GM19043 (cell line): ENCODE data around the gene WNT4.

Source experiments
- ATAC-seq: cut with Tn5 transposase; IDR thresholded peaks from one replicate; pipeline ENCODE4 v1.9.1; 2021; ENCODE audit warnings: low read depth; ENCODE audit not compliant: unreplicated experiment

Gene WNT4

DNA sequence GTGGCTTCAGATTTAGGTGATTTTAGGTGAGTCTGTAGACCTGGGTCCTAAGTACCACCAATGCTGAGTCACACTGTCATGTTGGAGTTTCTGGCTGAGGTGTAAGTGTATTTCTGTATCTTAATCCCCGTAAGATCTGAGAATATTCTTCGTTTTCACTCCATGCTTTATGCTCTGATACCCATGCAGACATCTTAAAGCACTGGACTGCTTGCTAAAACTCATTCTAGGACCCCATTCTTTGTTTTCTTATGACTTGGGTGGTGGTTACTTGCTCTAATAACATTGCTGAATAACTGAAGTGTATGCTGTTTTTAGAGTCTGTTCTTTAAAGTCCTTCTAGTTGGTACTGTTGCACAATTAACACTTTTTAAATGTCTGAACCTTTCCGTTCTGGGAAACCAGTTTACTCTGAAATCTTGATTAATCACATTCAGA, 53.7 kb downstream of the WNT4 start:
- no peak for ATAC-seq

DNA sequence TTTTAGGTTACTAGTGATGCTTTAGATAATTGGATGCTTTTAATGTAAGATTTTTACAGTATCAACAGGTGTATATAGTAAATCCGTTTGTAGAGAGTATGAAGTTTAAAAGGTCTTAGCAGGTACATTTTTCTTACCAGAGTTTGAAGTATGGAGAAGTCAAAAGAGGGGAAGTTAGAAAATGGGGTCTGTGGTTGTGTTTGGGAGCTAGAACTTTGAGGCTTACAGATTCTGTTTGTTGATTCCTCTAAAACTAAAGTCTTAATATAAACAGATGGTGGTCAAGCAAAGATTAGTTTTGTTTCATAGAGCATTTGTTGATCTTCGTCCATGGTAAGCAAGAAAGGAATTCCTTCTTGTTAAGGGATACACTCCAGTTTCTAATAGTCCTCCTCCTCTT, 54.6 kb downstream of the WNT4 start:
- ATAC-seq: no peak

DNA sequence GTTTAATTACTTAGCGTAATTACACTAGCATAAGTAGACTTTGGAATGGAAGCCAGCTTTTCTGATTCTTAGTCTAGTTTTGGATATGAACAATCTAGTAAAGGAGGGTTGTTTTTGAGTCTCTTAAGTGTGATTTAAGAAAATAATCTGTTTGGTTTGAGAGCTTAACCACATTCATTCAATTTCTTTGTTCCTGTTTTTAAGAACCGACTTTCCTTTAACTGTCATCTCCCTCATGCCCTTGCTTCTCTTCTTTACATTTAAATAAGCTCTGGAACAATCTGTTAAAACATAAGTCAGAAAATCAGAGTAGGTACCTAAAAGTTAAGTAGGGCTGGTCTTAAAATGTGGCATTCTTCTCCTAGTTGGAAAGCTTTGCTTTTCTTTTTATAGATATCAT, 62.7 kb downstream of the WNT4 start:
- ATAC-seq: no peak

DNA sequence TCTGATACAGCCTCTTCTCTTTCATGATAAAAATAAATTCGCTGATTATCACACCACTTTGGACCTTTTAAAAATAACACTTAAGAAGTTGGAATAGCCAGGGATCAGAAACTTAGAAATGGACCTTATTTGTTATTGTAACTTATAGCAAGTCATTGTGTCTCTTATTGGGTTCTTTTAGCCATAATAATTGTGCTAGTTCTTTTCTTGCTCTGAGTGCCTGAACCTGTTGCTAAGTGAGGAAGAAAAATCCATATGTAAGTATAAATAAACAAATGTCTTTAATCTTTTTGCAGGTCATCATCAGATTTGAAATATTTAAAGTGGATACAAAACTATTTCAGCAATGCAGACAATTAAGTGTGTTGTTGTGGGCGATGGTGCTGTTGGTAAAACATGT, 64.8 kb downstream of the WNT4 start:
- no peak for ATAC-seq

DNA sequence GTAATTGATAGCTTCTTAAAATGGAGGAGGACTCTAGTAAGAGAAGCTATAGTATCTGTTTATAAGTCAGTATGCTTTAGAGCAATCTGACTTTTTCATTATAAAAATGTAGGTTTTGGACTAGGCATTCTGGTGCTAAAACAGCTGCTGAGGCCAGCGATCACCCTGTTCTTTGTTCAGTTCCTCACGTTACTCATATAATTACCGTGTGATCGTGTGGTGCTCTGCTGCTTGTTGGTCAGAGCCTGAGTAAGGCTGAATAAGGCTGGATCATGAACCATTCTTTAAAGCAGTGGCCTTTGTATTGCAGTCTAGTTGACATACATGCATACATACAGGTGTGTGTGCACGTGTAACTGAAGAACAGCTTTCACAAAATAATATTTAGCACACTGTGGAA, 65.2 kb downstream of the WNT4 start:
- no peak for ATAC-seq

DNA sequence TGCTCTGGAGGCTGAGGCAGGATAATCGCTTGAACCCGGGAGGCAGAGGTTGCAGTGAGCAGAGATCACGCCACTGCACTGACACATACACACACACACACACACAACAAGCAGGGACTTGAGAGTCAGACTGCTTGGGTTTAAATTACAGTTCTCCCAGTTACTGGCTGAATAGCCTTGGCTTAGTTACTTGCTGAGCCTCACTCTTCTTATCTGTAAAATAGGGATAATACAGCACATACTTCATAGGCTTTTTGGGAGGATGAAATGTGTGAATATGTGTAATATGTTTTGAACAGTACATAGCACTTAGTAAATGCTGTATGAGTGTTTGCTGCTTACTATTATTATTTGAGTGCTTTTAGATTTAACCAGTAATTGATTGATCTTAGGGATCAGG, 66.6 kb downstream of the WNT4 start:
- ATAC-seq: no peak

DNA sequence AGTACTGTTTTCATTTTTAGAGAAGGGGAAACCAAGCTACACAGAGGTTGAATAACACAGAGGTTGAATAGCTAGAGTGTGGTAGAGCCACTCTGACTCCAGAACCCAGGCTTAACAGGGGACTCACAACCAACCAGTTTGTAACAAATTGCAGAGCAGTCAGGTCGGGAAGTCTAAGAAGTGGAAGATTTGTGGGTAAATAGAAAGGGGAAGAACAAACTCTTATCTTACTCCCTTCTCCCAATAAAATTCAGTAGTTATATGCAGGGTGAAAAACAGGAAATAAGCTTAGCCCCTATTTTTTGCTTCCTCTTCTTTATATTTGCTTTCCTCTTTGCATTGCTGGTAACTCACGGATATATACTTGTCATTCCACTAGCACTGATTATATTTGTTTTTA, 67.2 kb downstream of the WNT4 start:
- no peak for ATAC-seq

DNA sequence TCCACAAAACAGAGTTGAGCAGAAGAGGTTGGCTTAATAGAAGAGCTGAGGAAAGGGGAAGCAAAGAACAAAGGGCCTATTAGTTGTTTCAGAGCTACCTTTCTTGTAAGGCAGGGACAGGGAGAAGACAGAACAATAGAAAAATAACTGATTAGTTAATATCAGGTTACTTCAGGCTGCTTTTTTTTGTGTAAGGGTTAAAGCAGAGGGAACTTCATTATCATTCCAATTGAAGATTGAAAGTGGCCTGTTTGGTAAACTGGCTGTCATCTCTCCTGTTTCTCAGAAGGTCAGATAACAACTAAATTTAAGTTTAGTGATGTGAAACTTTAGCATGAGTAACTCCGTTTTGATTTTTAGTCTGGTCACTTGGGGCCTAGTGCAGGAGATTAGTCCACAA, 68.1 kb downstream of the WNT4 start:
- no peak for ATAC-seq

DNA sequence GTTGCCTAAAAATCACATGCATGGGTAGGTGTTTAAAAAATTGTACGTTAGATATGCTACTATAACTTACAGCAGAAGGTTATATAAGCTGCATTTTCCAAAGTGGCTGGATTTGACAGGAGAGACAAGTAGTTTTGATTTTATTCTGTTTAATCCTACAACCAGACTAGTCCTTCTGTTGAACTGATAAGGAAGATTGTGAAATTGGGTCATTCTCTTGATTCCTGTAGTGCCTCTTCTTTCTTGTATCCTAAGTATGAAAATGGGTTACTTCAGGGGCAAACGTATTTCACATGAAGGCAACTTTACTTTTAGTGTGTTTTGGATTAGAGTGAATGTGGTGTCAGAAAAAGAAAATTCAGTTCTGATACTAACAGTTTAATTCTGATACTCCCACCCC, 71.4 kb downstream of the WNT4 start:
- no peak for ATAC-seq
